IMR-90 (cell line): ENCODE data around the gene LDLRAD4. TPM values are rescaled to one million over a fixed set of nuclear protein-coding genes. Genes with fewer than 3 reads are reported as not detected.

Experiments
- ATAC-seq: fragments of 200-7000 bp; cut with Tn5 transposase; 2 replicates; pipeline ENCODE4 v1.9.1; 2020; ENCODE audit warnings: low read depth, mild to moderate bottlenecking, moderate library complexity
- BruUV-seq: library from RNA; stranded (reverse); fragments of 400-500 nt; replicated peaks from 2 replicates; lab custom pipeline; 2021; lab: Mats Ljungman, UMichigan
- CTCF ChIA-PET: fragments of 300-600 bp; formaldehyde crosslinking; extraction: SDS; loops from one replicate; lab custom pipeline; 2021; ENCODE audit warnings: antibody characterized with exemption; lab: Yijun Ruan, JAX
- POLR2A ChIA-PET: fragments of 300-600 bp; sonication (Branson Sonifier 250); formaldehyde crosslinking; loops from one replicate; lab custom pipeline; 2022; ENCODE audit warnings: antibody characterized with exemption; ENCODE audit not compliant: unreplicated experiment; lab: Charles Lee
- DNase-seq: peaks from one replicate; pipeline ENCODE4 v3.0.0; 2013
- H2AFZ ChIP-seq: replicated peaks from 2 replicates; pipeline ENCODE3; 2013; ENCODE audit warnings: low read length, mild to moderate bottlenecking; ENCODE audit not compliant: poor library complexity
- H2AK5ac ChIP-seq: 2 replicates; pipeline ENCODE4 v1.6.1; 2013; ENCODE audit warnings: low read depth, low read length, inconsistent platforms
- H2AK9ac ChIP-seq: replicated peaks from 2 replicates; pipeline ENCODE3; 2013; ENCODE audit warnings: mild to moderate bottlenecking, low read depth, low read length, moderate library complexity; ENCODE audit not compliant: poor library complexity
- H2BK120ac ChIP-seq: 2 replicates; pipeline ENCODE4 v1.6.1; 2013; ENCODE audit warnings: low read depth, low read length, inconsistent platforms
- H2BK15ac ChIP-seq: 3 replicates; pipeline ENCODE4 v1.6.1; 2013; ENCODE audit warnings: low read depth, low read length, inconsistent platforms
- H2BK20ac ChIP-seq: 2 replicates; pipeline ENCODE4 v1.6.1; 2013; ENCODE audit warnings: low read depth, mild to moderate bottlenecking, inconsistent platforms, low read length, moderate library complexity
- H2BK5ac ChIP-seq: 2 replicates; pipeline ENCODE4 v1.6.1; 2013; ENCODE audit warnings: mild to moderate bottlenecking, low read depth, low read length, inconsistent platforms; ENCODE audit not compliant: poor library complexity, severe bottlenecking
- H3K14ac ChIP-seq: replicated peaks from 2 replicates; pipeline ENCODE4 v1.6.1; 2013; ENCODE audit warnings: low read depth, low read length, inconsistent platforms
- H3K18ac ChIP-seq: 2 replicates; pipeline ENCODE4 v1.6.1; 2013; ENCODE audit warnings: low read depth, low read length, control low read depth
- H3K23ac ChIP-seq: 2 replicates; pipeline ENCODE4 v1.6.1; 2013; ENCODE audit warnings: low read depth, low read length, inconsistent platforms
- H3K27ac ChIP-seq: 2 replicates; pipeline ENCODE4 v1.5.1; 2013; ENCODE audit warnings: mild to moderate bottlenecking, control low read depth, low read length; ENCODE audit not compliant: insufficient read depth
- H3K27me3 ChIP-seq: 2 replicates; pipeline ENCODE4 v1.6.1; 2013; ENCODE audit warnings: low read length; ENCODE audit not compliant: control insufficient read depth, insufficient read depth
- H3K36me3 ChIP-seq: 2 replicates; pipeline ENCODE4 v1.6.1; 2013; ENCODE audit warnings: low read length, mixed read lengths; ENCODE audit not compliant: control insufficient read depth, insufficient read depth
- H3K4ac ChIP-seq: 2 replicates; pipeline ENCODE4 v1.6.1; 2013; ENCODE audit warnings: low read depth, low read length, inconsistent platforms
- H3K4me1 ChIP-seq: 2 replicates; pipeline ENCODE4 v1.6.1; 2013; ENCODE audit warnings: low read length, mixed read lengths; ENCODE audit not compliant: control insufficient read depth, insufficient read depth
- H3K4me2 ChIP-seq: 2 replicates; pipeline ENCODE4 v1.6.1; 2013; ENCODE audit warnings: low read depth, mild to moderate bottlenecking, control low read depth, low read length, moderate library complexity
- H3K4me3 ChIP-seq: 2 replicates; pipeline ENCODE4 v1.5.1; 2013; ENCODE audit warnings: low read depth, mild to moderate bottlenecking, control low read depth, low read length, moderate library complexity; ENCODE audit not compliant: insufficient read depth
- H3K56ac ChIP-seq: 2 replicates; pipeline ENCODE4 v1.6.1; 2013; ENCODE audit warnings: low read length, inconsistent platforms; ENCODE audit not compliant: insufficient read depth; ENCODE audit errors: extremely low read depth
- H3K79me1 ChIP-seq, 2 experiments: 2 replicates each; pipeline ENCODE4 v1.6.1; 2013; ENCODE audit warnings: low read length in 2 of 2, inconsistent platforms in 1 of 2, low read depth in 1 of 2
- H3K9ac ChIP-seq: 2 replicates; pipeline ENCODE4 v1.6.1; 2013; ENCODE audit warnings: low read depth, low read length, control low read depth
- H3K9me1 ChIP-seq: 2 replicates; pipeline ENCODE4 v1.6.1; 2013; ENCODE audit warnings: low read length, inconsistent platforms; ENCODE audit not compliant: insufficient read depth
- H3K9me3 ChIP-seq: 2 replicates; pipeline ENCODE4 v1.6.1; 2013; ENCODE audit warnings: low read length; ENCODE audit not compliant: control insufficient read depth, insufficient read depth
- H4K20me1 ChIP-seq: 2 replicates; pipeline ENCODE4 v1.6.1; 2013; ENCODE audit warnings: low read length, inconsistent platforms; ENCODE audit not compliant: insufficient read depth
- H4K5ac ChIP-seq: 2 replicates; pipeline ENCODE4 v1.6.1; 2013; ENCODE audit warnings: mild to moderate bottlenecking, low read depth, low read length, control low read depth
- H4K8ac ChIP-seq, 2 experiments: 2 replicates each; pipeline ENCODE4 v1.6.1; 2013; ENCODE audit warnings: low read depth in 2 of 2, low read length in 2 of 2, control low read depth in 1 of 2, inconsistent platforms in 1 of 2
- H4K91ac ChIP-seq: 2 replicates; pipeline ENCODE4 v1.6.1; 2013; ENCODE audit warnings: low read depth, low read length, inconsistent platforms; ENCODE audit not compliant: insufficient read depth
- CEBPB ChIP-seq: IDR thresholded peaks from 2 replicates; pipeline ENCODE4 v1.6.1; 2012; ENCODE audit warnings: low read depth, low read length, improper control_type of control experiment
- CHD1 ChIP-seq: IDR thresholded peaks from 2 replicates; pipeline ENCODE4 v1.6.1; 2012; ENCODE audit warnings: low read depth, low read length, improper control_type of control experiment
- CTCF ChIP-seq: conservative IDR thresholded peaks from 2 replicates; pipeline ENCODE4 v1.5.1; 2012; ENCODE audit warnings: mild to moderate bottlenecking, low read depth, low read length, improper control_type of control experiment
- NFE2L2 ChIP-seq: fragments of 150-350 bp; IDR thresholded peaks from 2 replicates; pipeline ENCODE4 v1.6.1; 2016; ENCODE audit warnings: low read depth, mild to moderate bottlenecking, low read length
- POLR2A ChIP-seq: IDR thresholded peaks from 2 replicates; pipeline ENCODE4 v1.6.1; 2012; ENCODE audit warnings: mild to moderate bottlenecking, low read depth, low read length
- RFX5 ChIP-seq: IDR thresholded peaks from 2 replicates; pipeline ENCODE4 v1.8.0; 2012; ENCODE audit warnings: low read depth, mild to moderate bottlenecking, low read length, moderate library complexity
- SMC3 ChIP-seq: fragments of 150-350 bp; IDR thresholded peaks from 2 replicates; pipeline ENCODE4 v1.6.1; 2016; ENCODE audit warnings: low read depth, mild to moderate bottlenecking, antibody characterized with exemption, low read length, moderate library complexity
- WGBS, 2 experiments: methylation state at CpG; one replicate each; pipeline versions ENCODE4 v1.1.5 to v1.1.7; 2013; ENCODE audit warnings: missing lambda C conversion rate in 2 of 2; ENCODE audit not compliant: insufficient read length in 1 of 2; ENCODE audit errors: extremely low coverage in 2 of 2; 5-methylcytosine and 5-hydroxymethylcytosine counted together
- dilution Hi-C: fragments of 300-500 bp; cut with HindIII; formaldehyde crosslinking; loops from one replicate; pipeline ENCODE4 v1.14.3; 2018; ENCODE audit warnings: low sequenced_read_pairs; ENCODE audit not compliant: unreplicated experiment
- in situ Hi-C: fragments of 300-500 bp; cut with MboI; formaldehyde crosslinking; loops from 3 replicates; pipeline ENCODE4 v1.14.3; 2019; ENCODE audit warnings: low sequenced_read_pairs, inconsistent platforms, mixed read lengths
- intact Hi-C: fragments of 100-400 bp; cut with micrococcal nuclease; formaldehyde crosslinking; loops from 2 replicates; pipeline ENCODE4 v1.10.0; 2022
- polyA plus RNA-seq, 3 experiments: library from polyadenylated mRNA; depleted of rRNA; stranded (reverse); fragments of >200 nt; gene quantifications; 2 replicates each; pipeline ENCODE4 v1.2.3, GENCODE V29; 2012; ENCODE audit warnings: low replicate concordance in 1 of 3
- total RNA-seq: library from RNA; depleted of rRNA; stranded (reverse); fragments of >200 nt; gene quantifications from 2 replicates; pipeline ENCODE4 v1.2.3, GENCODE V29; 2012
- TF ChIP-seq, protein P1 (sequence below): fragments of 150-350 bp; IDR thresholded peaks from 2 replicates; pipeline ENCODE4 v1.6.1; 2016; ENCODE audit warnings: low read depth, mild to moderate bottlenecking, low read length, moderate library complexity, borderline replicate concordance

LDLRAD4 gene
- total and polyA plus RNA-seq, 2 of the 4 experiments (the other 2 are of a cell fraction) = not detected

DNA sequence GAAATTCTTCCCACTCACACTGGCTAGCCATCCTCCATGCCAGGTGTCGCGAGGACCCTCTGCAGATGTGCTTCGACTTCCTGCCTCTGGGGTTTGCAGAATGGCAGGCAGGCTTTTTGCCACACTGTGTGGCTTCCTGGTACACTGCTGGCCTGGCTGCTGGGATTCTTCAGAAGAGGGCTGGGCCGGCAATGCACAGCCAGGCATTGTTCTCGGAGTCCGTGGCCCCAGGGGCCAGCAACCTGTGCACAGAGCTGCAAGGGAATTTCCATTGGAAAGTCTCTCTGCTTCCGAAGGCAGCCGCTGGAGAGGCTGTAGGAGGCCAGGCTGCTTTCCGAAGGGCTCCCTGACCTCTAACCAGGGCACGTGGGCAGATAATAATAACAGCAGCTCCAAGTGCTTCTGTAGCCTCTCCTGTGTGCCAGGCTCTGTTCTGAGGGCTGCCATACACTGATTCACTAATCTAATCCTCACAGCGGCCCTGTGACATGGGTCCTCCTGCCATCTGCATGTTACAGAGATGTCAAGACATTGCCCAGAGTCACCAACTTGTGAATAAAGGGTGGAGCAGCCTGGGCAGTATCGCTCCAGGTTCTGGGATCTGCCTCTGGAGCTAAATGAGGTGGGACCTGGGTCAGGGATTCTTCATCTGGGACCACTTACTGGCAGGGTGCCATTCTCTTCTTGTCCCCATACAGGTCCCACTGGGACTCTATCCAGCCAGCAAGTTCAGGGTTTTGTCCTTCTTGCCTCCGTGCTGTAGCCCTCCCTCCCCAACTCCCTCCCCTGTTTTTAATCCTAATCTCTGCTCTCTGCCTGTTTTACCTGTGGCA lies 5.0 kb downstream of the LDLRAD4 start (continued):
- no peak for TF ChIP-seq CEBPB

DNA sequence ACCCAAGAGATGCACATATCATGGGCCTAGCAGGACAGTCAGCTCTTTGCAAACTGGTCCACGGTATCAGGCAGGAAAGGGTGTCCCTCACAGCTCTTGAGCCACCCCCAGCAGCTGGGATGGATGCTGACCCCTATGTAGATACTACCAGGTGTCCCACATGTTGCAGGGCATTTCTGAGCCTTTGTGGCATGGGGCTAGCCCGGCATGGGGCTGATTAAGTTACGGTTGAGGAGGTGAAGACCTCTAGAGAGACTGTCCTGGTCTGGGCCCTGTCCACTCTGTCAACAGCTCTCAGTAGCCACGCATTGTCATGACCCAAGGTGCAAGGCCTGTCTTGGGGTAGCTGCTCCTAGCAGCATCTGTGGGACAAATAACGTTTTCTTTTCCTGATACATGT lies 6.7 kb downstream of the LDLRAD4 start:
- Histone ChIP-seq H3K79me1 (no peaks in the 10 kb centered on the region), H3K9ac (no peak overlapping the region), H3K36me3 (no peaks in the 10 kb centered on the region), H2AFZ (no peak overlapping the region), H4K5ac (no peak overlapping the region), H2BK120ac (no peak overlapping the region), H3K14ac (no peak overlapping the region), H3K4me2 (no peak overlapping the region), H3K18ac (no peak overlapping the region), H2BK20ac (no peak overlapping the region), H3K27ac (no peak overlapping the region), H3K9me3 (no peaks in the 10 kb centered on the region), H2BK5ac (no peak overlapping the region), H4K91ac (no peak overlapping the region), H3K4ac (no peak overlapping the region), H4K20me1 (no peaks in the 10 kb centered on the region), H3K9me1 (no peaks in the 10 kb centered on the region), H2AK9ac (no peak overlapping the region), H2AK5ac (no peak overlapping the region), H3K27me3 (peaks cover 20% of the 10 kb centered on the region), H2BK15ac (no peak overlapping the region), H3K56ac (no peak overlapping the region), H3K23ac (no peak overlapping the region), H4K8ac (no peak overlapping the region), H3K4me1 (peaks cover 2% of the 10 kb centered on the region; the same call in 1 of the 2 replicates), H3K4me3 (no peak overlapping the region)
- no peak for TF ChIP-seq CHD1
- no peak for TF ChIP-seq RFX5
- no peak for TF ChIP-seq NFE2L2
- no peak for TF ChIP-seq SMC3
- TF ChIP-seq POLR2A = no peak
- no peak for TF ChIP-seq CEBPB
- no peak for TF ChIP-seq CTCF
- TF ChIP-seq, protein P1, sequence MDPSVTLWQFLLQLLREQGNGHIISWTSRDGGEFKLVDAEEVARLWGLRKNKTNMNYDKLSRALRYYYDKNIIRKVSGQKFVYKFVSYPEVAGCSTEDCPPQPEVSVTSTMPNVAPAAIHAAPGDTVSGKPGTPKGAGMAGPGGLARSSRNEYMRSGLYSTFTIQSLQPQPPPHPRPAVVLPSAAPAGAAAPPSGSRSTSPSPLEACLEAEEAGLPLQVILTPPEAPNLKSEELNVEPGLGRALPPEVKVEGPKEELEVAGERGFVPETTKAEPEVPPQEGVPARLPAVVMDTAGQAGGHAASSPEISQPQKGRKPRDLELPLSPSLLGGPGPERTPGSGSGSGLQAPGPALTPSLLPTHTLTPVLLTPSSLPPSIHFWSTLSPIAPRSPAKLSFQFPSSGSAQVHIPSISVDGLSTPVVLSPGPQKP = no peak
- BruUV-seq = no TSS peak
- no peak for ATAC-seq
- DNase-seq = no peak
- POLR2A ChIA-PET = no interaction called here
- dilution Hi-C loops = no loop called here
- CTCF ChIA-PET = no interaction called here
- in situ Hi-C loops = no loop called here
- WGBS, 2 experiments = 100% methylated on average over 1 of the region's 5 CpGs; no CpG with 5 or more reads in 1 of the 2 experiments
- intact Hi-C loops = no loop called here
